DMS 273 (cell line): ENCODE results near the gene SHKBP1.

ENCODE experiments used
- DNase-seq: peaks from one replicate; lab custom pipeline; 2025; ENCODE audit not compliant: unreplicated experiment; lab: John Stamatoyannopoulos, UW

SHKBP1 gene

DNA sequence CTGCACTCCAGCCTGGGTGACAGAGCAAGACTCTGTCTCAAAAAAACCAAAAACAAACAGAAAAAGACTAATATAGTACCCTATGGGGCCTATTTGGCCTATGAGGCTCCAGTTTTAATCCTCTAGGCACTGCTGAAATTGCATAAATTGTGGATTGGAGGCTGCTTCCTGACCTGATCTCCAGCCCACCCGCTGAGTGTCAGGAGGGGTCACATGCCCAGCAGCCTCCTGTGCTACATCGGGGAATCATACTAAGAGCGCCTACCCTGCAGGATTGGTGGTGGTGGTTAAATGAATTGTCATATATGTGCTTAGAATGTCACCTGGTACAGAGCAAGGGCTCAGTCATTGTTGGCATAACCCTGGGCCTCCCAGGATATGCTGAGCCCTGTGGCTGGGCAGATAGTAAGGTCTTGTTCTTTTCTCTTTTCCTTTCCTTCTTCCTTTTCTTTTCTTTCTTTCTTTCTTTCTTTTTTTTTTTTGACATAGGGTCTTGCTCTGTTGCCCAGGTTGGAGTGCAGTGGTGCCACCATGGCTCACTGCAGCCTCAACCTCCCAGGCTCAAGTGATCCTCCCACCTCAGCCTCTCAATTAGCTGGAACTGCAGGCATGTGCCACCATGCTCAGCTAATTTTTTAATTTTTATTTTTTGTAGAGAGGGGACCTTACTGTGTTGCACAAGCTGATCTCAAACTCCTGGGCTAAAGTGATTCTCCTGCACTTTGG, 55.8 kb downstream of the SHKBP1 start:
- no peak for DNase-seq

- no peak for DNase-seq
Measured at GRCh38 chr19:40633207-40633606, 56.5 kb downstream of the SHKBP1 start.

DNA sequence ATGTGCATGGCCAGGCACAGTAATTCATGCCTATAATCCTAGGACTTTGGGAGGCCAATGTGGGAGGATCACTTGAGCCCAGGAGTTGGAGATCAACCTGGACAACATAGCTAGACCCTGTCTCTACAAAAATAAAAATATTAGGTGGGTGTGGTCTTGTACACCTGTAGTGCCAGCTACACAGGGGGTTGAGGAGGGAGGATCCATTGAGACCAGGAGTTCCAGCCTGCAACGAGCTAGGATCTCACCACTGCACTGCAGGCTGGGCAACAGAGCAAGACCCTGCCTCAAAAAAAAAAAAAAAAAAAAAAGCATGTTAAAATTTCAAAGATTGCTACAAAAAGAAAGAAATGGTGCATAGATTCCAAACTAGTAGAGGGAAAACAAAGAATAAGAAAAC, 61.7 kb downstream of the SHKBP1 start:
- no peak for DNase-seq

GRCh38 chr19:40639638-40639982, 62.9 kb downstream of the SHKBP1 start:
- DNase-seq, result no peak

- no peak for DNase-seq
Measured at GRCh38 chr19:40640744-40641143, 64.1 kb downstream of the SHKBP1 start.
